Endothelial cell of umbilical vein (primary cell): ENCODE data around the gene SRL. TPM values are rescaled to one million over a fixed set of nuclear protein-coding genes. Genes with fewer than 3 reads are reported as not detected.

ENCODE experiments used
- BruUV-seq: library from RNA; stranded (reverse); fragments of 400-500 nt; replicated peaks from 2 replicates; lab custom pipeline; 2021; lab: Mats Ljungman, UMichigan
- CTCF ChIA-PET: fragments of 300-600, 350-600 bp; sonication (Branson Sonifier 250); formaldehyde crosslinking; loops from one replicate; lab custom pipeline; 2021; ENCODE audit warnings: antibody characterized with exemption, inconsistent platforms; lab: Charles Lee
- POLR2A ChIA-PET: fragments of 300-600, 350-600 bp; sonication (Branson Sonifier 250); formaldehyde crosslinking; loops from one replicate; lab custom pipeline; 2021; ENCODE audit warnings: antibody characterized with exemption, inconsistent platforms; lab: Charles Lee
- DNase-seq: peaks from one replicate; pipeline ENCODE4 v3.0.0-alpha.2; 2011; ENCODE audit warnings: low read depth, low spot score
- FAIRE-seq: peaks from 2 replicates; lab custom pipeline; 2011; peaks lifted over from hg19 to GRCh38; lab: Jason Lieb, UNC
- H2AFZ ChIP-seq: 2 replicates; pipeline ENCODE4 v1.6.0; 2012; ENCODE audit warnings: low read depth, low read length, control low read depth, inconsistent platforms
- H3K27ac ChIP-seq: 2 replicates; pipeline ENCODE4 v1.5.1; 2011; ENCODE audit warnings: low read depth, mild to moderate bottlenecking, control low read depth, low read length, moderate library complexity; ENCODE audit not compliant: insufficient read depth
- H3K27me3 ChIP-seq, 2 experiments: 2 replicates each; pipeline versions ENCODE4 v1.6.0 to v1.6.1; 2011; ENCODE audit warnings: low read length in 2 of 2, mixed read lengths in 1 of 2; ENCODE audit not compliant: control insufficient read depth in 2 of 2, insufficient read depth in 2 of 2
- H3K36me3 ChIP-seq, 2 experiments: 2 replicates in 1 of 2; 3 replicates in 1 of 2; pipeline ENCODE4 v1.5.1; 2011; ENCODE audit warnings: low read length in 2 of 2, mild to moderate bottlenecking in 1 of 2, moderate library complexity in 1 of 2; ENCODE audit not compliant: control insufficient read depth in 2 of 2, insufficient read depth in 2 of 2; ENCODE audit errors: extremely low read depth in 1 of 2
- H3K4me1 ChIP-seq: 3 replicates; pipeline ENCODE4 v1.5.1; 2011; ENCODE audit warnings: mild to moderate bottlenecking, low read length; ENCODE audit not compliant: control insufficient read depth, insufficient read depth; ENCODE audit errors: extremely low read depth
- H3K4me2 ChIP-seq: 2 replicates; pipeline ENCODE4 v1.6.1; 2011; ENCODE audit warnings: low read length, control low read depth, mixed read lengths; ENCODE audit not compliant: insufficient read depth
- H3K4me3 ChIP-seq, 3 experiments: fragments of 200-600 bp in 1 of 3; sonication (generic), shearing (Covaris generic) in 1 of 3; replicated peaks in 1 of 3; 2 replicates each; pipeline ENCODE4 v1.5.1; 2011 to 2016; ENCODE audit warnings: control low read depth in 3 of 3, low read length in 3 of 3, mild to moderate bottlenecking in 2 of 3, inconsistent platforms in 1 of 3, low read depth in 1 of 3, moderate library complexity in 1 of 3; ENCODE audit not compliant: insufficient read depth in 1 of 3
- H3K79me2 ChIP-seq: 2 replicates; pipeline ENCODE4 v1.6.0; 2012; ENCODE audit warnings: low read length, inconsistent platforms; ENCODE audit not compliant: control insufficient read depth, insufficient read depth
- H3K9ac ChIP-seq: replicated peaks from 2 replicates; pipeline ENCODE3; 2011; ENCODE audit warnings: low read length, control low read depth; ENCODE audit not compliant: insufficient read depth; ENCODE audit errors: extremely low read depth
- H3K9me1 ChIP-seq: replicated peaks from 3 replicates; pipeline ENCODE4 v1.6.0; 2011; ENCODE audit warnings: mild to moderate bottlenecking, low read length; ENCODE audit not compliant: control insufficient read depth, insufficient read depth; ENCODE audit errors: extremely low read depth
- H3K9me3 ChIP-seq: replicated peaks from 2 replicates; pipeline ENCODE4 v1.5.1; 2012; ENCODE audit warnings: low read length, inconsistent platforms; ENCODE audit not compliant: control insufficient read depth, insufficient read depth
- H4K20me1 ChIP-seq: replicated peaks from 2 replicates; pipeline ENCODE3; 2011; ENCODE audit warnings: mild to moderate bottlenecking, low read length; ENCODE audit not compliant: control insufficient read depth, insufficient read depth; ENCODE audit errors: extremely low read depth
- CTCF ChIP-seq, 2 donors: IDR thresholded peaks; 1 replicate in 1 of 2; 2 replicates in 1 of 2; pipeline ENCODE4 v1.5.1; 2011; ENCODE audit warnings: low read length in 2 of 2, mild to moderate bottlenecking in 2 of 2, moderate library complexity in 2 of 2, control low read depth in 1 of 2, inconsistent platforms in 1 of 2, low read depth in 1 of 2; ENCODE audit not compliant: insufficient read depth in 1 of 2; ENCODE audit errors: extremely low read depth in 1 of 2
- EZH2 ChIP-seq: IDR thresholded peaks from 2 replicates; pipeline ENCODE4 v1.6.1; 2012; ENCODE audit warnings: borderline replicate concordance, low read depth, mild to moderate bottlenecking, moderate library complexity, low read length, inconsistent platforms; ENCODE audit not compliant: severe bottlenecking
- FOS ChIP-seq: IDR thresholded peaks from 2 replicates; pipeline ENCODE4 v1.6.1; 2011; ENCODE audit warnings: mild to moderate bottlenecking, low read length, moderate library complexity, borderline replicate concordance; ENCODE audit not compliant: insufficient read depth
- GATA2 ChIP-seq: IDR thresholded peaks from 2 replicates; pipeline ENCODE4 v1.7.0; 2011; ENCODE audit warnings: low read depth, mild to moderate bottlenecking, moderate library complexity, mixed read lengths, low read length; ENCODE audit not compliant: insufficient read length, insufficient read depth
- JUN ChIP-seq: IDR thresholded peaks from 2 replicates; pipeline ENCODE4 v1.6.1; 2011; ENCODE audit warnings: borderline replicate concordance, low read depth; ENCODE audit not compliant: insufficient read length, insufficient read depth
- MYC ChIP-seq: IDR thresholded peaks from one replicate; pipeline ENCODE4 v1.6.1; 2011; ENCODE audit warnings: mild to moderate bottlenecking, low read depth, low read length
- POLR2A ChIP-seq: IDR thresholded peaks from 2 replicates; pipeline ENCODE4 v1.6.1; 2012; ENCODE audit warnings: low read depth, mild to moderate bottlenecking, control low read depth, low read length
- POLR2AphosphoS5 ChIP-seq: IDR thresholded peaks from 2 replicates; pipeline ENCODE4 v1.6.1; 2012; ENCODE audit warnings: low read depth, mild to moderate bottlenecking, control low read depth, low read length, moderate library complexity; ENCODE audit not compliant: insufficient read depth
- dilution Hi-C: fragments of 300-500 bp; cut with MboI; formaldehyde crosslinking; loops from one replicate; pipeline ENCODE4 v1.15.0; 2019; ENCODE audit warnings: low sequenced_read_pairs; ENCODE audit not compliant: extremely low pct_ligation_motif_present
- intact Hi-C: fragments of 100-400 bp; cut with micrococcal nuclease; formaldehyde crosslinking; loops from one replicate; pipeline ENCODE4 v1.10.0; 2022
- polyA plus RNA-seq, 4 experiments: library from polyadenylated mRNA; depleted of rRNA in 3 of 4; stranded (reverse) in 3 of 4; unstranded in 1 of 4; fragments of >200 nt; gene quantifications; 2 replicates each; pipeline versions ENCODE4 v1.2.1 to v1.2.3, GENCODE V29; 2011 to 2012; ENCODE audit warnings: missing spikeins in 1 of 4
- total RNA-seq: library from RNA; stranded (reverse); gene quantifications from 2 replicates; pipeline ENCODE4 v1.2.3, GENCODE V29; 2021
- TF ChIP-seq, protein P1 (sequence below): IDR thresholded peaks from 2 replicates; pipeline ENCODE4 v1.6.1; 2011; ENCODE audit not compliant: insufficient read depth, insufficient read length

The SRL gene
- total and polyA plus RNA-seq, 2 donors (not counting 3 experiments of a cell fraction or from before 2014, with no cell fraction given) = 0.21 to 0.29 TPM

GRCh38 chr16:4272114-4272956, 30.5 kb upstream of the SRL start:
- POLR2A ChIA-PET = interaction anchor here (0.6 kb wide), 2 partner anchors 161 to 445 kb away, joined by 3 read pairs; no protein-coding TSS in a partner anchor

More at GRCh38 chr16:4272114-4272956, 30.5 kb upstream of the SRL start:
- Histone ChIP-seq H2AFZ (peak overlapping the region; percentile 64), H3K27ac (no peak overlapping the region), H3K36me3 (no peaks in the 10 kb centered on the region), H3K9me3 (no peaks in the 10 kb centered on the region), H3K27me3 (no peaks in the 10 kb centered on the region), H3K4me3 (peak overlapping the region; percentile 58 to 89 (median 68)), H3K4me1 (peaks cover 15% of the 10 kb centered on the region), H4K20me1 (no peaks in the 10 kb centered on the region), H3K9me1 (no peaks in the 10 kb centered on the region), H3K4me2 (peak overlapping the region; percentile 68), H3K9ac (peak overlapping the region; percentile 55), H3K79me2 (peaks cover 22% of the 10 kb centered on the region)
- dilution Hi-C loops = no loop called here
- CTCF ChIA-PET = interaction anchor here (0.6 to 3.5 kb wide), 16 partner anchors 10 to 143 kb away, joined by 3 to 39 read pairs (median 8); no protein-coding TSS in a partner anchor
- intact Hi-C loops = loop anchor here (2.0 to 5.0 kb wide), 3 partner anchors 16 to 130 kb away; partner anchors contain the start of gene GLIS2
- peak; percentile 41 for DNase-seq
- FAIRE-seq = no peak
- TF ChIP-seq FOS (no peak), POLR2A (no peak), POLR2AphosphoS5 (no peak), JUN (no peak), MYC (peak; percentile 73), EZH2 (no peak), GATA2 (no peak), CTCF (IDR thresholded peaks at IDR 0.05; ENCODE audit: extremely low read depth in 1 of 2, insufficient read depth in 1 of 2, low read depth in 1 of 2, low read length in 2 of 2) (no peak)
- TF ChIP-seq, protein P1, sequence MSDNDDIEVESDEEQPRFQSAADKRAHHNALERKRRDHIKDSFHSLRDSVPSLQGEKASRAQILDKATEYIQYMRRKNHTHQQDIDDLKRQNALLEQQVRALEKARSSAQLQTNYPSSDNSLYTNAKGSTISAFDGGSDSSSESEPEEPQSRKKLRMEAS = peak; percentile 74
- BruUV-seq = no TSS peak
